ENCODE results near the gene HTR2A. TPM values are rescaled to one million over a fixed set of nuclear protein-coding genes. Genes with fewer than 3 reads are reported as not detected.

Gene HTR2A
- total and polyA plus RNA-seq, 2 donors (not counting 3 experiments of a cell fraction or from before 2014, with no cell fraction given), result not detected

DNA sequence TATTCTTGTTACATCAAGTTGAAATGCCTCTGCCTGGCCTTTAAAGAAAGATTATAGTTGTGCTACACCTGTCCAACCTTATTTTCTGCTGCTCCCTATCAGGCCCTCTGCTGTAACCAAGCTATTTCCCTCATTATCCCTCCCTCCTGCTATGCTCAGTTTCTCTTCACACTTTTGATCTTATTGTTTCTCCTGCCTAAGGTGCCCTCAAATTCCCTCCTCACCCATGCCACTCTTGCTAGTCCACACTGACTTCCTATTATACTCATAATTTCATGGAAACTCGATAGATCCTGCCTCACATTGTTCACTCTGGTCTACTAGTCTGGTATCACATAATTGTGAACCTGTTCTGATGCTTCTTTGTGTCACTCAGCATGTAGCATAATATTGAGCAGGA, 80.5 kb downstream of the HTR2A start:
- H3K36me3 ChIP-seq (ENCODE audit: control insufficient read depth in 2 of 2, extremely low read depth in 1 of 2, insufficient read depth in 2 of 2, low read length in 2 of 2), result no peaks in the 10 kb centered on the region
- TF ChIP-seq GATA2 (IDR thresholded peaks at IDR 0.05; ENCODE audit: insufficient read depth, insufficient read length, low read depth, low read length) (no peak), JUN (IDR thresholded peaks at IDR 0.05; ENCODE audit: borderline replicate concordance, insufficient read depth, insufficient read length, low read depth) (no peak), MYC (IDR thresholded peaks at IDR 0.05; ENCODE audit: low read depth, low read length) (no peak), POLR2AphosphoS5 (IDR thresholded peaks at IDR 0.05; ENCODE audit: insufficient read depth, low read depth, low read length) (no peak), POLR2A (IDR thresholded peaks at IDR 0.05; ENCODE audit: low read depth, low read length) (no peak), EZH2 (IDR thresholded peaks at IDR 0.05; ENCODE audit: borderline replicate concordance, low read depth, low read length, severe bottlenecking) (no peak), FOS (IDR thresholded peaks at IDR 0.05; ENCODE audit: borderline replicate concordance, insufficient read depth, low read length) (no peak)
- TF ChIP-seq, protein P1, sequence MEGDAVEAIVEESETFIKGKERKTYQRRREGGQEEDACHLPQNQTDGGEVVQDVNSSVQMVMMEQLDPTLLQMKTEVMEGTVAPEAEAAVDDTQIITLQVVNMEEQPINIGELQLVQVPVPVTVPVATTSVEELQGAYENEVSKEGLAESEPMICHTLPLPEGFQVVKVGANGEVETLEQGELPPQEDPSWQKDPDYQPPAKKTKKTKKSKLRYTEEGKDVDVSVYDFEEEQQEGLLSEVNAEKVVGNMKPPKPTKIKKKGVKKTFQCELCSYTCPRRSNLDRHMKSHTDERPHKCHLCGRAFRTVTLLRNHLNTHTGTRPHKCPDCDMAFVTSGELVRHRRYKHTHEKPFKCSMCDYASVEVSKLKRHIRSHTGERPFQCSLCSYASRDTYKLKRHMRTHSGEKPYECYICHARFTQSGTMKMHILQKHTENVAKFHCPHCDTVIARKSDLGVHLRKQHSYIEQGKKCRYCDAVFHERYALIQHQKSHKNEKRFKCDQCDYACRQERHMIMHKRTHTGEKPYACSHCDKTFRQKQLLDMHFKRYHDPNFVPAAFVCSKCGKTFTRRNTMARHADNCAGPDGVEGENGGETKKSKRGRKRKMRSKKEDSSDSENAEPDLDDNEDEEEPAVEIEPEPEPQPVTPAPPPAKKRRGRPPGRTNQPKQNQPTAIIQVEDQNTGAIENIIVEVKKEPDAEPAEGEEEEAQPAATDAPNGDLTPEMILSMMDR (IDR thresholded peaks at IDR 0.05; ENCODE audit: extremely low read depth in 1 of 2, insufficient read depth in 1 of 2, low read depth in 1 of 2, low read length in 2 of 2), result no peak
- TF ChIP-seq, protein P2, sequence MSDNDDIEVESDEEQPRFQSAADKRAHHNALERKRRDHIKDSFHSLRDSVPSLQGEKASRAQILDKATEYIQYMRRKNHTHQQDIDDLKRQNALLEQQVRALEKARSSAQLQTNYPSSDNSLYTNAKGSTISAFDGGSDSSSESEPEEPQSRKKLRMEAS (IDR thresholded peaks at IDR 0.05; ENCODE audit: insufficient read depth, insufficient read length), result no peak
- no peaks in the 10 kb centered on the region for H3K9me1 ChIP-seq (replicated peaks; ENCODE audit: control insufficient read depth, extremely low read depth, insufficient read depth, low read length)
- no peaks in the 10 kb centered on the region for H3K9me3 ChIP-seq (replicated peaks; ENCODE audit: control insufficient read depth, insufficient read depth, low read length)
- no peak for FAIRE-seq
- H3K27ac ChIP-seq (ENCODE audit: insufficient read depth, low read depth, low read length), result no peak overlapping the region
- no peak overlapping the region for H3K4me3 ChIP-seq (replicated peaks in 1 of 3; ENCODE audit: insufficient read depth in 1 of 3, low read depth in 1 of 3, low read length in 3 of 3)
- BruUV-seq (replicated peaks), result no TSS peak
- ChIA-PET POLR2A (no interaction called here), CTCF (interaction anchor here (0.7 kb wide), 1 partner anchor 8 kb away, joined by 3 read pairs; no protein-coding TSS in a partner anchor)
- H3K9ac ChIP-seq (replicated peaks; ENCODE audit: extremely low read depth, insufficient read depth, low read length), result no peak overlapping the region
- intact Hi-C loops (cut with micrococcal nuclease), result no loop called here
- no peak for DNase-seq (ENCODE audit: low read depth, low spot score)
- no peak overlapping the region for H3K4me2 ChIP-seq (ENCODE audit: insufficient read depth, low read length)
- no peak overlapping the region for H2AFZ ChIP-seq (ENCODE audit: low read depth, low read length)
- H3K4me1 ChIP-seq (ENCODE audit: control insufficient read depth, extremely low read depth, insufficient read depth, low read length), result no peaks in the 10 kb centered on the region
- dilution Hi-C loops (cut with MboI; ENCODE audit: extremely low pct_ligation_motif_present, low sequenced_read_pairs), result no loop called here
- peaks cover 0 to 6% of the 10 kb centered on the region in 2 experiments for H3K27me3 ChIP-seq (ENCODE audit: control insufficient read depth in 2 of 2, insufficient read depth in 2 of 2, low read length in 2 of 2)
- H4K20me1 ChIP-seq (replicated peaks; ENCODE audit: control insufficient read depth, extremely low read depth, insufficient read depth, low read length), result no peaks in the 10 kb centered on the region
- H3K79me2 ChIP-seq (ENCODE audit: control insufficient read depth, insufficient read depth, low read length), result no peaks in the 10 kb centered on the region
